Urinary bladder (tissue), 4 donors: ENCODE measurements around the gene CELSR1. TPM values are rescaled to one million over a fixed set of nuclear protein-coding genes. Genes with fewer than 3 reads are reported as not detected.

ENCODE experiments used
- DNase-seq: peaks from one replicate; pipeline ENCODE4 v3.0.0-alpha.2; 2015; ENCODE audit errors: extremely low spot score
- H3K27ac ChIP-seq: one replicate; pipeline ENCODE4 v1.5.1; 2013; ENCODE audit warnings: low read depth, mild to moderate bottlenecking, moderate library complexity
- H3K36me3 ChIP-seq: one replicate; pipeline ENCODE4 v1.6.1; 2013; ENCODE audit warnings: mild to moderate bottlenecking, moderate library complexity; ENCODE audit not compliant: insufficient read depth
- H3K4me1 ChIP-seq: one replicate; pipeline ENCODE4 v1.6.1; 2013; ENCODE audit warnings: mild to moderate bottlenecking, moderate library complexity; ENCODE audit not compliant: insufficient read depth
- H3K4me3 ChIP-seq: one replicate; pipeline ENCODE4 v1.5.1; 2013; ENCODE audit warnings: low read depth, low read length
- WGBS: extraction: QIAGEN DNeasy Blood & Tissue Kit; methylation state at CpG from one replicate; pipeline ENCODE4 v1.1.7; 2013; 5-methylcytosine and 5-hydroxymethylcytosine counted together
- polyA plus RNA-seq: library from polyadenylated mRNA; stranded (reverse); fragments of 200-250 nt; gene quantifications from one replicate; pipeline ENCODE4 v1.2.3, GENCODE V29; 2013
- total RNA-seq: library from RNA; depleted of rRNA; stranded (reverse); fragments of >200 nt; gene quantifications from one replicate; pipeline ENCODE4 v1.2.3, GENCODE V29; 2014
- donor health status: healthy with polysubstance abuse.
- donor health status: healthy.

The CELSR1 gene
- total and polyA plus RNA-seq, 2 donors = 3.2 to 4.5 TPM

DNA sequence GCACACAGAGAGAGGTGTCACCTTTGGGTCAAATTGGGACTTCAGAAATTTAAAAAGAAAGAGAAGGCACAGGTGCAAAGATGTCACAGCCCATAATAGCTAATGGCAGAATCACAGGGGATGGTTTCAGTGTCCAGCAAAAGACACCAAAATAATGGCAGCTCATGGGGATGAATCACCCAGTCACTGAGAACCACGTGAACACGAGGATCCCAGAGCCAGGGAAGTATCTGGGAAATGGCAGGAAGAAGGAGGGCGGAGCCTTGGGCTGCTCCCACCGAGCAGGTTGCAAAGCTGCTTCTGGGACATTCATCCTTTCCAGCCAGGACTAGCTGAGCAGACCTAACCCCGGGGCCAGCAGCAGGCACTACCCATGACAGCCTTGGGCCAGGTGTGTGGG lies 156.3 kb downstream of the CELSR1 start:
- WGBS = 55% methylated on average over 5 of the region's 5 CpGs
- H3K4me1 ChIP-seq = no peaks in the 10 kb centered on the region

DNA sequence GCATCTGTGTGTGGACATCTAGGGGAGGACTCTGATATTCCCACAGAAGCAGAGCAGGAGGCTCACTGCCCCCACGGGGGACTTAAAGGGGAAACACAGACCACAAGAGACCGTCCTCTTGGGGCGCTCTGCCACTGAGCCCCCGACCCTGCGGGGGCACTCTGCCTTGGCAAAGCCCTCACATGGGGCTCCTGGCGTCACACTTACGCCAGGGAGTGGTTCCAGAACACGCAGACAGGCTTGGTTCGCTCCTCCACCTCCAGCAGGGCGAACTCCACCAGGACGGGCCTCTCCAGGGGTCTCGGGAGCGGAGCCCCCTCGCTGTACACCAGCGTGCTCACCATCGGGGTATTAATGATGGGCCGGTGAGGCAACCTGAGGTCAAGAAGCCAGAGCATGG lies 156.8 kb downstream of the CELSR1 start:
- Histone ChIP-seq H3K36me3 (no peaks in the 10 kb centered on the region), H3K4me3 (no peak overlapping the region), H3K27ac (no peak overlapping the region), H3K4me1 (no peaks in the 10 kb centered on the region)
- 94% methylated on average over 17 of the region's 17 CpGs for WGBS
- no peak for DNase-seq

More for the DNA sequence above, 156.3 kb downstream of the CELSR1 start:
- H3K27ac ChIP-seq = no peak overlapping the region
- no peaks in the 10 kb centered on the region for H3K36me3 ChIP-seq
- no peak for DNase-seq
- no peak overlapping the region for H3K4me3 ChIP-seq

DNA sequence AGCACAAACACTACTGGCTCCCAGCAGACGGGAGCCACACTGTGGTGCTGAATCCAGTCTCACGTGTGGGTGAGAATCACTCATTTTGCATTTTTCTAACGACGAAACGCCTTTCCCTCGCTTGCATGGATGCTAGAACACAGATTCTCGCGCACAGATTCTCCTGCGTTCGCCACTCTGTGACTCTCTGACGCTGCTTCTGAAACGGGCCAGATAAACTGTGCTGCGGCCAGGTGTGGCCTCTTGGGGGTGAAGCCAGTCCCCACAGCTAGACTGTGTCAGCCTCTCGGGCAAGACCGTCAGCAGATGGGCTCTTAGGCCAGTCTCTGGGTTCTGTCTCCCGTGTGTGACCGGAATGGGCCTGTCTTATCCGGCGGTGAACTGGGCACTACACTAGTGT lies 157.4 kb downstream of the CELSR1 start:
- Histone ChIP-seq H3K36me3 (no peaks in the 10 kb centered on the region), H3K4me1 (no peaks in the 10 kb centered on the region), H3K4me3 (no peak overlapping the region), H3K27ac (no peak overlapping the region)
- WGBS = 73% methylated on average over 19 of the region's 19 CpGs
- no peak for DNase-seq

DNA sequence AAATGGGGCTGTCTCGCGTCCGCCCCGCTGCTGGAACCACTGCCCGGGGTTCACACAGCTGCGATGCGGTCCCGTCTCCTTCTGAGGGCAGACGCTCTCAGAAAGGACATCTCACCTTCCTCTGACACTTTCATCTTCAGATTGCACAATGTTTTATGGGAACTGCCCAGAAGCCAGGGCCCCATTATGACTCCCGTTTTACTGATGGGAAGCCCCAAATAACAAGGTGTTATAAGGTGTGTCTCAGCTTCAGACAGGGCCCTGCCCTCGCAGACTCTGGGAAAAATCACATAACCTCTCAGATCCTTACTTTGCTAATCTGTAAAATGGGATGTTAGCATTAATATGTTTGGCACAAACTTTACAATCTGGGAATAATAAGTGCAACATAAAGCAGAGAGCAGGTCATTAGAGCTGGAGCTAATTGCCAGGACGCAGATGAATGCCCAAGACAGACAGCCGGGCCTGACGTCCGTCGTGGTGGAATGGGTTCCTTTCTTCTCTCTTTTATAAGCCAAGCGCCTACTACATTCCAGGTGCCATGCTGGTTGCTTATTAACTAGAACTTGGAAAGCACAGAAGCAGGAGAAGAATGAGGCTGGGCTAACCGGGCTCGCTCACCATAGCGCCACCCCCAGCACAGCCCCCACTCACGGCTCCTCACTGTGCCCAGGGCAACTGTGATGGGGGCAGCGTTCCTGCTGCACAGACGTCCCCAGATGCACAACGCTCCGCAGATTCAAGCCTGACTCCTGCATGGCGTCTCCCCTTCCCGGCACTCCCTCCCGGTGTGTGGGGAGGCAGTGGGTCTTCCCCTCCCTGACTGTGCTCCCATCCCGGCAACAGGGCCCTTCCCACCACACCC lies 158.1 kb downstream of the CELSR1 start:
- H3K4me1 ChIP-seq = no peaks in the 10 kb centered on the region
- no peak overlapping the region for H3K4me3 ChIP-seq
- DNase-seq = no peak
- H3K36me3 ChIP-seq = no peaks in the 10 kb centered on the region
- WGBS = 72% methylated on average over 29 of the region's 29 CpGs
- no peak overlapping the region for H3K27ac ChIP-seq

DNA sequence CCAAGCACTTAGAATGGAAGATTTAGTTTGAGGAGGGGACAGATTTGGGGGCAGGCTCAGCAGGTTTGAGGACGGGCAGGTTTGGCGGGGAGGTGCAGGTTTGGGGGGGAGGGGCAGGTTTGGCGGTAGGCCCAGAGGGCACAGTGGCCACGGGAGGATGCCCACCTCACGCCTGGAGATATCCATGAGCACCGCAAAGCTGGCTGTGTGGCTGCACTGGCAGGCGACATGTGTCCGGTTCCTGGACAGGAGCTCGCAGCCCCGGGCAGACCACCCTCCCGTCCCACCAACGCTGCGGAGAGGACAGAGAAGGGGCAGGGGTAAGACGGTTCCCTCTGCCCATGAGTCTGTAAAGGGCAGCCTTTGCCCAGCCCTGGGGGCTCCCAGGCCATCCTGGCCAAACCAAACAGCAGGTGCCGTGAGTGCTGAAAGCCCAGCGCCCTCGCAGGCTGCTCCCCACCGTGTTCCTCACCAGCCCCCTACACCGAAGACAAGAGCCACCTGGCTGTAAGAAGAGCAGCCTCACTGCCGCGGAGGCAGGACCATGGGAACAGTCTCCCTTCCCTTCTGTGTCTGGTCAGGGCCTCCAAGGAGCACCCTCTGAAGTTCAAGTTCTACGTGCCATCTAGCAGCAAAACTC lies 158.9 kb downstream of the CELSR1 start:
- Histone ChIP-seq H3K36me3 (no peaks in the 10 kb centered on the region), H3K4me3 (no peak overlapping the region), H3K27ac (no peak overlapping the region), H3K4me1 (no peaks in the 10 kb centered on the region)
- WGBS = 67% methylated on average over 22 of the region's 22 CpGs
- no peak for DNase-seq

DNA sequence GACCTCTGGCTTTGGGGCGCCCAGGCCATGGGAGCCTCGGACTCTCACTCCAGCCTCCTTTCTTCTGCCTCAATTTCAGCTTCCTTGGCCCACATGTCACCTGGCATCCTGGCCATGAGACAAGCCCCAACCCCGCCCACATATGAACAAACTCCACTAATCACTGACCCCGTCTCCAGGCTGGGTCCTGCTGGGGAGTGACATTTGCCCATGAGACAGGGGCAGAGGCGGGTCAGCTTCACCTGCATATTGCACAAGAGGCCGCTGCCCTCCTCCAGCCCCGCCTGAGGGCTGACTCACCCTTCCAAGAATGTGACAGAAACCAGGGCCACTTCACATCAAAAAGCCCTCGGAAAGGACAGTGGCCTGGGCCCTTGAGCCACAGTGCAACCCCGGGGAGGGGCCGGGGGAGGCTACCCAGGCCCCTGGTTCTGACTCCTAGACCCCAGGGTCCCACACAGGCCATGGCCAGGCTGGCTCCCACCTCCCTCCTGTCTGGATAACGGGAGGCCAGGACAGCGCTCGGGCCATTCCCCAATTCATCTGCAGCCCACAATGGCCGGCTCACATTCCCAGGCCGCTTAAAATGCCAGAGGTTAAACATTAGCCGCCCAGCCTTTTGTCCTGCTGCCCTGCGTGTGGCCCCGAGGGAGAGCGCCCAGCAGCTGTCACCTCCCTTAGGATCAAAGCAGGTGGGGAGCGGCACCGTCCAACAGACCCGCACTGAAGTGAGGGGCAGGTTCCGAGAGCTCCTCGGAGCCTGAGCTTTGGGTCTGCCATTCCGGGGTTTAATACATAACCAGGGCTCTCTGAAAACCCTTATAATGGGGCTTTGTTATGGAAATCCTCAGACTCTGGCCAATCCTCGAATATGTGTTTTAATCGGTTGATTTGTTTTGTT lies 159.6 kb downstream of the CELSR1 start:
- H3K4me3 ChIP-seq = no peak overlapping the region
- no peak for DNase-seq
- H3K36me3 ChIP-seq = no peaks in the 10 kb centered on the region
- H3K4me1 ChIP-seq = no peaks in the 10 kb centered on the region
- H3K27ac ChIP-seq = peak overlapping the region; percentile 59
- WGBS = 69% methylated on average over 27 of the region's 27 CpGs

DNA sequence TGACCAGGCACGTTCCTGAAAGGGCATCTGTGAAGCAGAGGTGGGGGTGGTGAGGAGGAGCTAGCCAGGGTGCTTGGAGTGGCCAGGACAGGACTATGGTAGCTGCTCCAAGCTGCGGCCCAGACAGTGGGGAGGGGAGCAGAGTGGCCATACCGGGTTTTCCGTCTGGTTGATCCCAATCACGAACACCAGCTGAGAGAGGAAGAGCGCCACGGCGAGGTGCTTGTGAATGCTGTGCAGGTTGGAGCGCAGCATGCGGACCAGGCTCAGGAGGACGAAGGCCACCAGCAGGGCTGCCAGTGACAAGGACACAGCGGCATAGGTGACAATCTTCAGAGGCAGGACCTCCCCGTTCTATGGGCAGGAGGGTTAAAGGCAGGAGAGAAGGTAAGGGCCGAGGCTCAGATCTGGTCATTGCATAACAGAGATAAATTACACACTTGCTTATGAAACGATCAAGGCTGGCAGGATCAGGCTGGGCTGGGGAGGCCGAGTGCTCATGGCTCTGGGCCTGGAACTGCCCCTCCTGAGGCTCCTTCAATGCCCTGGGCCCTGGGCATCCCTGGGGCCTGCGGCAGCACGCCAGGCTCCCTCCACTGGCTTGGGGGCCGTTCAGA lies 160.4 kb downstream of the CELSR1 start:
- Histone ChIP-seq H3K4me3 (no peak overlapping the region), H3K27ac (peak overlapping the region; percentile 59), H3K4me1 (no peaks in the 10 kb centered on the region), H3K36me3 (no peaks in the 10 kb centered on the region)
- 87% methylated on average over 19 of the region's 19 CpGs for WGBS
- no peak for DNase-seq

DNA sequence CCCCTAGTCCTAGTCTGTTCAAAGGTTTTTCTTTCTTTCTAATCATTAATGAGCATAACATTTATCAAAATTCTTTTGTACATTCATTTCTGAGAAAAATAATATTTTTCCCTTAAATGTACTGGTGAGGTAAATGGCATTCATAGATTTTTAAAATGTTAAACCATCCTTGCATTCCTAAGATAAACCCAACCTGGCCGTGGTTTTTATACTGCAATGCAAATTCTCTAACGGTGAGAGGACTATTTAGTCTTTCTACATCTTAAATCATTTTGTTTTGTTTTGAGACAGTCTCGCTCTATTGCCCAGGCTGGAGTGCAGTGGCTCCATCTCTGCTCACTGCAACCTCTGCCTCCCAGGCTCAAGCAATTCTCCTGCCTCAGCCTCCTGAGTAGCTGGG lies 161.3 kb downstream of the CELSR1 start:
- H3K4me3 ChIP-seq = no peak overlapping the region
- no peaks in the 10 kb centered on the region for H3K36me3 ChIP-seq
- no peaks in the 10 kb centered on the region for H3K4me1 ChIP-seq
- no peak for DNase-seq
- H3K27ac ChIP-seq = no peak overlapping the region
- WGBS = 95% methylated on average over 3 of the region's 3 CpGs

DNA sequence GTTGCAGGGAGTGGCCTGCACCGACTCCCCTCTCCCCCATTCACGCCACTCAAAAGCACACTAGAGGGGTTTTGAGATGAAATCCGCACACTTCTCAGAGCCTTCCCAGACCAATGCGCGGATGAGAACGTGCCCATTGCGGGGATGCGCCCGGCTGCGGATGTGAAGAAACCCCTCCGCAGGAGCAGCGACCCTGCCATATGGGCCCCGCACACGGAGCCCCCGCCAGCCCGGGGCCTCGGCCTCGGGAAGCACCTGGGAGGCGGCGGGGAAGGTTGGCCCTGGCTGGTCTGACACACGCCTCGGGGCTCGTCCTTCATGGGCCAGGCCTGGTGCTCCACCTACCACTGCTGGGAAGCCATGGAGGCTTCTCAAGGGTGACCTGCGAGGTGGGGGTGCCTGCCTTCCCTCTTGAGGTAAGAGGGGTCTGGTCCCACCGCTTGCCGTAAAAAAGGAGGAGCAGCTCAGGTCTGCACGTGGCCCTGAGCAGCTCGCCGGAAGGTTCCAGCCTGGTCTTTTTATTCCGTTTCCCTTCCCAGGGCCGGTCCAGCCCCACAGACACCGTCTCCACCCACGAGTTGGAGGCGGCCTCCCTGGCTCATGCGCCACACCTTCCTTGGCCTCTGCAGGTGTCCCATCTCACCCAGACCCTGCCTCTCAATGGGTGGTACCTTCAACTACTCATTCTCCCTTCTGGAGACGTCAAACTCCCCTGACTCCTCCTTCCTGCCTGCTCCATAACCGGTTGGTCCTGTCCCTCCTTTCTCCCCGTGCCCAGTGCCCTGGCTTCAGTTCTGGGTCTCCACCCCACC lies 162.6 kb downstream of the CELSR1 start:
- peak overlapping the region; percentile 34 for H3K27ac ChIP-seq
- no peaks in the 10 kb centered on the region for H3K36me3 ChIP-seq
- 89% methylated on average over 38 of the region's 38 CpGs for WGBS
- no peak for DNase-seq
- H3K4me3 ChIP-seq = no peak overlapping the region
- no peaks in the 10 kb centered on the region for H3K4me1 ChIP-seq

DNA sequence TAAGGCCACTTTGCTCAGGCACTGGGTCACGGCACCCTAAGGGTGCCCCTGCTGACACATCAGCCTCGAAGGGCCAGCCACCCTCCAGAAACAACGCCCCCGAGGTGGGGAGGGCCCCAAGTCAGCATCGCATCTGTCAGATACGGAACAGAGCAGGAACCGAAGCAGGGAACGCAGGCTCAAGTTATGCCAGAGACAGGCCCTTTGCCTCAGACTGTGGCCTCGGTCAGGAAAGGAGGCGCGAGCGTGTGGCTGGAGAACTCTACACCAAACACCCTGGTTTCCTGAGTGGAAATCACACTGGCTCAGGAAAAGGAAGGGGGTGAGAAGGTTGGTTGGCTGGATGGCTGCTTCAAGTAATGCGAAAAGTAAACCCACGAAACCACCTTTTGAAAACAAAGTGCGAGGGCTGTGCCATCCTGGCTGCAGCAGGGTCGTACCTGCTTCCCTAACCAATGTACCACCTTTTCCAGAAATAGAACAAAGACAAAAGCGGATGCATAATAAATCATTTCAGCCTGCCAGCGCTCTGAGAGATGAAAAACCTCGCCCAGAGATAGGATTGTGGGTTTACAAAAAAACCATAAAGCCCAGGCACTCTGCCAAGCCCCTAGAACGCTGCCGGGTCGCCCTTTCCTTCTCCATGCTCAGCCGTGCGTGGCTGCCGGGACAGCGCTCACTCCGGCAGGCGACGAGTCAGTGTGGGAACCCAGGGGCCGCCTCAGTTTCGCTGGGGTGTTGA lies 163.3 kb downstream of the CELSR1 start:
- no peak overlapping the region for H3K27ac ChIP-seq
- WGBS = 49% methylated on average over 31 of the region's 31 CpGs
- DNase-seq = no peak
- no peaks in the 10 kb centered on the region for H3K4me1 ChIP-seq
- no peak overlapping the region for H3K4me3 ChIP-seq
- H3K36me3 ChIP-seq = no peaks in the 10 kb centered on the region

DNA sequence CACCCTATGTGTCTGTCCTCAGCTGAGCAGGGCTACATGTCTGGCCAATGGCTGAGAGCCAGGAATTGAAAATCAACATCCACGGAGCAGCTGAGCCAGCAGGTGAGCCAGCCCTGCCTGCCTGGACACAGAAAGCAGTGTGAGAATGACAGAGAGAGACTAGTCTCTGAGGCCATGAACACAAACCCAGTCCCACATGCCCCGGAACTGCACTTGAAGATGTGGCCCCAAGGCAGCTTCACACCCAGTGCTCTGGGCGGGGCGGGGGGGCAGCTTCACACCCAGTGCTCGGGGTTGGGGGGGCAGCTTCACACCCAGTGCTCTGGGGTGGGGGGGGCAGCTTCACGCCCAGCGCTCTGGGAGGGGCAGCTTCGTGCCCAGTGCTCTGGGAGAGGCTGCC lies 164.3 kb downstream of the CELSR1 start:
- no peak for DNase-seq
- H3K4me1 ChIP-seq = no peaks in the 10 kb centered on the region
- H3K4me3 ChIP-seq = no peak overlapping the region
- WGBS = 70% methylated on average over 8 of the region's 8 CpGs
- H3K36me3 ChIP-seq = no peaks in the 10 kb centered on the region
- H3K27ac ChIP-seq = no peak overlapping the region

DNA sequence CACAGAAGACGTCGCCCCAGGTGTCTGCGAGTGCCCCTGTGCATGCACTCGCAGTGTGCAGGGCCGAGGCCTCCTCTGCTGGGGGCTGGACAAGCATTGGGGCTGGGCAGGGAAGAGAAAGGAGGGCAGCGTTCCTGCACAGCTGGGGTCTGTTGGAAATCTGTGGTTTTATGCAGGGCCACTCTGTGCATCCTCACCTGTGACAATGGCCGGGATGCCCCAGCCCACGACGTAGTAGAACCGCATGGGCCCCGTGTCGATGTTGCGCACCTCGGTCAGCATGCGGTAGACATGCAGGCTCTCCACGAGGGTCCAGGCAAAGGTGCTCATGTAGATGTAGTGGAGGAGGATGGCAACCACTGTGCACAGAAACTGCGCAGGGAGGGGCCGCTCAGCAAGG lies 164.7 kb downstream of the CELSR1 start:
- Histone ChIP-seq H3K27ac (no peak overlapping the region), H3K4me1 (no peaks in the 10 kb centered on the region), H3K36me3 (no peaks in the 10 kb centered on the region), H3K4me3 (no peak overlapping the region)
- 91% methylated on average over 18 of the region's 18 CpGs for WGBS
- DNase-seq = no peak
